ENCODE data around the gene RFESD. TPM values are rescaled to one million over a fixed set of nuclear protein-coding genes. Genes with fewer than 3 reads are reported as not detected.

The RFESD gene
- total and polyA plus RNA-seq, 2 of the 8 experiments (the other 6 are each of a cell fraction or from before 2014, with no cell fraction given): 1.7 to 2.0 TPM

- no peak for TF ChIP-seq CHD7 (IDR thresholded peaks at IDR 0.05; ENCODE audit: insufficient replicate concordance, low read length)
Measured at GRCh38 chr5:95670568-95670967, 24.0 kb downstream of the RFESD start (continued).

Measured in H1 (cell line).